ENCODE results near the gene CES3. TPM values are rescaled to one million over a fixed set of nuclear protein-coding genes. Genes with fewer than 3 reads are reported as not detected.
"Not testable (repeated sequence)": the region's sequence is repeated elsewhere in the genome, so short reads cannot be mapped to it uniquely, and the experiment has no call there.

Gene CES3
- total and polyA plus RNA-seq, 7 experiments from 2014 or later, result 0.32 to 11.5 (median 0.77) TPM; not detected in 3

DNA sequence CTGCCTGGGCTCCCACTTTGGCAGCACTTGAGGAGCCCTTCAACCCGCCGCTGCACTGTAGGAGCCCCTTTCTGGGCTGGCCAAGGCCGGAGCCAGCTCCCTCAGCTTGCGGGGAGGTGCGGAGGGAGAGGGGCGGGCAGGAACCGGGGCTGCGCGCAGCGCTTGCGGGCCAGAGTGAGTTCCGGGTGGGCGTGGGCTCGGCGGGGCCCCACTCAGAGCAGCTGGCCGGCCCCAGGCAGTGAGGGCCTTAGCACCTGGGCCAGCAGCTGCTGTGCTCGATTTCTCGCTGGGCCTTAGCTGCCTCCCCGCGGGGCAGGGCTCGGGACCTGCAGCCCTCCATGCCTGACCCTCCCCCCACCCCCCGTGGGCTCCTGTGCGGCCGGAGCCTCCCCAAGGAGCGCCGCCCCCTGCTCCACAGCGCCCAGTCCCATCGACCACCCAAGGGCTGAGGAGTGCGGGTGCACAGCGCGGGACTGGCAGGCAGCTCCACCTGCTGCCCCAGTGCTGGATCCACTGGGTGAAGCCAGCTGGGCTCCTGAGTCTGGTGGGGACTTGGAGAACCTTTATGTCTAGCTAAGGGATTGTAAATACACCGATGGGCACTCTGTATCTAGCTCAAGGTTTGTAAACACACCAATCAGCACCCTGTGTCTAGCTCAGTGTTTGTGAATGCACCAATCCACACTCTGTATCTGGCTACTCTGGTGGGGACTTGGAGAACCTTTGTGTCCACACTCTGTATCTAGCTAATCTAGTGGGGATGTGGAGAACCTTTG is 13.3 kb downstream of the CES3 start:
- intact Hi-C loops (cut with micrococcal nuclease), result not testable (repeated sequence)

DNA sequence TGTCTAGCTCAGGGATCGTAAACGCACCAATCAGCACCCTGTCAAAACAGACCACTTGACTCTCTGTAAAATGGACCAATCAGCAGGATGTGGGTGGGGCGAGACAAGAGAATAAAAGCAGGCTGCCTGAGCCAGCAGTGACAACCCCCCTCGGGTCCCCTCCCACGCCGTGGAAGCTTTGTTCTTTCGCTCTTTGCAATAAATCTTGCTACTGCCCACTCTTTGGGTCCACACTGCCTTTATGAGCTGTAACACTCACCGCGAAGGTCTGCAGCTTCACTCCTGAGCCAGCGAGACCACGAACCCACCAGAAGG is 13.8 kb downstream of the CES3 start:
- POLR2A ChIA-PET, result interaction anchor here (0.9 to 1.9 kb wide), 2 partner anchors 53 to 210 kb away, joined by 3 to 5 read pairs; no protein-coding TSS in a partner anchor
- not testable (repeated sequence) for H3K9me3 ChIP-seq (ENCODE audit: control insufficient read depth in 2 of 3, low read length in 3 of 3); H3K27me3 ChIP-seq (ENCODE audit: control insufficient read depth in 2 of 2, insufficient read depth in 2 of 2, low read length in 2 of 2); H3K9me3 Mint-ChIP-seq; H3K4me1 ChIP-seq (ENCODE audit: control insufficient read depth in 2 of 2, insufficient read depth in 2 of 2, low read length in 2 of 2); H3K27ac ChIP-seq (ENCODE audit: low read depth, low read length); ATAC-seq; H3K36me3 Mint-ChIP-seq; H3K27me3 Mint-ChIP-seq; H3K36me3 ChIP-seq (ENCODE audit: control insufficient read depth in 2 of 3, insufficient read depth in 3 of 3, low read length in 3 of 3)
- Mint-ChIP-seq H3K27ac (peak overlapping the region in 3 of 9 donors; percentile 28 to 85 (median 51)), H3K4me1 (peaks cover 0 to 52% (median 5%) of the 10 kb centered on the region in 7 donors), H3K4me3 (peak overlapping the region; percentile 61 to 83 (median 76))
- intact Hi-C loops (cut with micrococcal nuclease), result loop anchor here in 1 of 2 donors (5.0 kb wide), 1 partner anchor 37 kb away; no protein-coding TSS in a partner anchor
- H3K4me3 ChIP-seq (ENCODE audit: low read length), result peak overlapping the region; percentile 30
- CTCF ChIA-PET, result interaction anchor here (0.6 to 1.2 kb wide), 3 partner anchors 31 to 171 kb away, joined by 3 to 4 read pairs (median 3); no protein-coding TSS in a partner anchor
- DNase-seq, result peak in 6 of 9 donors; percentile 17 to 48 (median 30)

More for the DNA sequence above, 13.3 kb downstream of the CES3 start:
- Mint-ChIP-seq H3K27ac (peak overlapping the region in 2 of 9 donors; percentile 28 to 85), H3K4me3 (peak overlapping the region in 8 of 10 donors; percentile 61 to 83 (median 79)), H3K4me1 (peaks cover 0 to 46% (median 5%) of the 10 kb centered on the region in 7 donors)
- not testable (repeated sequence) for H3K9me3 Mint-ChIP-seq; DNase-seq; ATAC-seq; H3K4me1 ChIP-seq (ENCODE audit: control insufficient read depth in 2 of 2, insufficient read depth in 2 of 2, low read length in 2 of 2); H3K27ac ChIP-seq (ENCODE audit: low read depth, low read length); H3K27me3 Mint-ChIP-seq; H3K27me3 ChIP-seq (ENCODE audit: control insufficient read depth in 2 of 2, insufficient read depth in 2 of 2, low read length in 2 of 2); H3K36me3 Mint-ChIP-seq; H3K36me3 ChIP-seq (ENCODE audit: control insufficient read depth in 2 of 3, insufficient read depth in 3 of 3, low read length in 3 of 3); H3K9me3 ChIP-seq (ENCODE audit: control insufficient read depth in 2 of 3, low read length in 3 of 3); H3K4me3 ChIP-seq (ENCODE audit: low read length)
- ChIA-PET POLR2A (interaction anchor here (1.9 kb wide), 1 partner anchor 54 kb away, joined by 5 read pairs; no protein-coding TSS in a partner anchor), CTCF (interaction anchor here (0.6 kb wide), 1 partner anchor 172 kb away, joined by 3 read pairs; no protein-coding TSS in a partner anchor)

DNA sequence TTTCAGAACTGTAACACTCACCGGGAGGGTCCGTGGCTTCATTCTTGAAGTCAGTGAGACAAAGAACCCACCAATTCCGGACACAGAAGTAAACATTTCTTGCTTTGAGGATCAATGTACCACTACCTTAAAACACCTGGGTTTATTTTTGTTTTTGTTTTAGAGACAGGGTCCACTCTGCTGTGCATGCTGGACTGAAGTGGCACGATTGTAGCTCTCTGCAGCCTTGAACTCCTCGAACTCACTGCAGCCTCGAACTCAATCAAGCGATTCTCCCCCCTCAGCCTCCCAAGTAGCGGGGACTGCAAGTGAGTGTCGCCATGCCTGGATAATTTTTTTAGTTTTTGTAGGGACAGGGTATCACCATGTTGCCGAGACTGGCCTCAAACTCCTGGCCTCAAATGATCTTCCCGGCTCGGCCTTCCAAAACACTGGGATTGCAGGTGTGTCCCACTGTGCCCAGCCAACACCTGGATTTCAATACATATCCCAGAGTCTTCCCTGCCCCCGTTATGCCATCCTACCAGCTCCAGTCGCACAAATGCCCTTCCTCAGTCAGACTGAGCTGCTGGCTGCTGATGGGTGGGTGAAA is 14.3 kb downstream of the CES3 start:
- Histone ChIP-seq H3K36me3 (ENCODE audit: control insufficient read depth in 2 of 3, insufficient read depth in 3 of 3, low read length in 3 of 3) (no peaks in the 10 kb centered on the region), H3K9me3 (ENCODE audit: control insufficient read depth in 2 of 3, low read length in 3 of 3) (no peaks in the 10 kb centered on the region), H3K4me1 (ENCODE audit: control insufficient read depth in 2 of 2, insufficient read depth in 2 of 2, low read length in 2 of 2) (no peaks in the 10 kb centered on the region), H3K27ac (ENCODE audit: low read depth, low read length) (no peak overlapping the region), H3K27me3 (ENCODE audit: control insufficient read depth in 2 of 2, insufficient read depth in 2 of 2, low read length in 2 of 2) (no peaks in the 10 kb centered on the region), H3K4me3 (ENCODE audit: low read length) (peak overlapping the region; percentile 30)
- Mint-ChIP-seq H3K27me3 (peaks cover 0 to 3% (median 0%) of the 10 kb centered on the region in 5 donors), H3K36me3 (peaks cover 0 to 5% (median 0%) of the 10 kb centered on the region in 5 donors), H3K27ac (peak overlapping the region in 2 of 9 donors; percentile 51 to 85), H3K4me3 (peak overlapping the region in 9 of 10 donors; percentile 61 to 83 (median 78)), H3K4me1 (peaks cover 0 to 52% (median 5%) of the 10 kb centered on the region in 7 donors), H3K9me3 (no peaks in the 10 kb centered on the region)
- ChIA-PET POLR2A (interaction anchor here (0.9 to 1.9 kb wide), 2 partner anchors 53 to 210 kb away, joined by 3 to 5 read pairs; no protein-coding TSS in a partner anchor), CTCF (interaction anchor here (0.7 to 1.2 kb wide), 7 partner anchors 10 to 424 kb away, joined by 3 to 4 read pairs (median 3); no protein-coding TSS in a partner anchor)
- intact Hi-C loops (cut with micrococcal nuclease), result loop anchor here in 1 of 2 donors (5.0 kb wide), 1 partner anchor 37 kb away; no protein-coding TSS in a partner anchor
- DNase-seq (no peak), ATAC-seq (no peak)

DNA sequence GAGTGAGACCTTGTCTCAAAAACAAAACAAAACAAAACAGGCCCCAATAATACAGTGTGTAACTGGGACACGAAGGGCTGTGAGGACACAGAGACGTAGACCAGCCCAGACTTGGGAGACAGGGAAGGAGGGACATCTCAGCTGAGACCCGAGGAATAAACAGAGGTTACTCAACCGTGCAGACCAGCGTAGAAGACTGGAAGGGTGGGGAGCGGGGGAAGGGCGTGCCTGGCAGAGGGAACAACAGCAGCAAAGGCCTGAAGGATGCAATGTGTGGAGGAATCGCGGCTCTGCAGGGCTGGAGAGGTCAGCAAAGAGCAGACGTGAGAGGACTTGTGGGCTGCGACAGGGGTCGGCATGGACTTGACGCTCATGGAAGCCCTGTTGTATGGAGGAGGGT is 15.7 kb downstream of the CES3 start:
- Histone ChIP-seq H3K9me3 (ENCODE audit: control insufficient read depth in 2 of 3, low read length in 3 of 3) (no peaks in the 10 kb centered on the region), H3K4me1 (ENCODE audit: control insufficient read depth in 2 of 2, insufficient read depth in 2 of 2, low read length in 2 of 2) (no peaks in the 10 kb centered on the region), H3K27ac (ENCODE audit: low read depth, low read length) (no peak overlapping the region), H3K27me3 (ENCODE audit: control insufficient read depth in 2 of 2, insufficient read depth in 2 of 2, low read length in 2 of 2) (no peaks in the 10 kb centered on the region), H3K36me3 (ENCODE audit: control insufficient read depth in 2 of 3, insufficient read depth in 3 of 3, low read length in 3 of 3) (no peaks in the 10 kb centered on the region), H3K4me3 (ENCODE audit: low read length) (no peak overlapping the region)
- ATAC-seq (no peak), DNase-seq (no peak)
- H3K4me3 Mint-ChIP-seq, result peak overlapping the region in 1 of 10 donors; percentile 24
- H3K36me3 Mint-ChIP-seq, result peaks cover 0 to 9% (median 0%) of the 10 kb centered on the region in 5 donors
- H3K27ac Mint-ChIP-seq, result peak overlapping the region in 2 of 9 donors; percentile 12 to 86
- CTCF ChIA-PET, result no interaction called here
- POLR2A ChIA-PET, result interaction anchor here (1.9 kb wide), 1 partner anchor 51 kb away, joined by 5 read pairs; no protein-coding TSS in a partner anchor
- H3K27me3 Mint-ChIP-seq, result peaks cover 0 to 3% (median 0%) of the 10 kb centered on the region in 5 donors
- no peaks in the 10 kb centered on the region for H3K9me3 Mint-ChIP-seq
- intact Hi-C loops (cut with micrococcal nuclease), result loop anchor here (1.0 to 5.0 kb wide), 13 partner anchors 22 to 490 kb away; partner anchors contain the start of genes FBXL8 (in 1 of the 2), PHAF1 (in 1 of the 2), TRADD (in 1 of the 2) and ZDHHC1 (in 1 of the 2)
- peaks cover 0 to 61% (median 5%) of the 10 kb centered on the region in 7 donors for H3K4me1 Mint-ChIP-seq

DNA sequence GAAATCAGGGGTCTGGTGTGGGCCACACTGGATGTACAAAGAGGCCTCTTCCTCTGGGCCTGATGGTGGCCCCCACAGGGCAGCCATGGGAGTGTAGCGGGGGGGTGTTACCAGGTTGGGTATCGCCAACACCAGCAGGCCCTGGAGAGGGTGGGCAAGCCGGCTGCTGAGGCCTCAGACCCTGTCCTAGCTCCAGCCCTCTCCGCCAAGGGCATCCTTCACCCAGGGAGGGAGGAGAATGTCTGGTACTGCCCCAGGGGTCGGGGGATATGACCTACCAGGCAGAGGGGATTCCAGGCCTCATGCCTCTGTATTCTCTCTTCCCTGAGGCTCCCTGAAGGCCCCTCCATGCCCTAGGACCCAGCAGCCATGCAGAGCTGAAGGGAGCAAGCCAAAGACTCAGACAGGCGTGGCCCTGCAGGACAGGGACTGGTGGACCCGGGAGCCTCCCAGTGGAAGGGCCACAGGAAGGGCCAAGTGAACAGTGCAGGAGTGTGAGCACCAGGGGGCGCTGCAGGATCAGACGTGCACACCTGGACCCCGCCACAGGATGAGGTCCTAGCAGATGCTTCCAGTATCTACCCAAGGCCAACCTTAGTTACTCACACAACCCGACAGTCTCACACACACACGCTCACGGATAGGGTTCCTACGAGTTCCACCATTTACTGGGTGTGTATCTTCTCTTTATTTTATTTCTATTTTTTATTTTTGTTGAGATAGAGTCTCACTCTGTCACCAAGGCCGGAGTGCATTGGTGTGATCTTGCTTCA is 16.5 kb downstream of the CES3 start:
- Histone ChIP-seq H3K4me1 (ENCODE audit: control insufficient read depth in 2 of 2, insufficient read depth in 2 of 2, low read length in 2 of 2) (no peaks in the 10 kb centered on the region), H3K27me3 (ENCODE audit: control insufficient read depth in 2 of 2, insufficient read depth in 2 of 2, low read length in 2 of 2) (no peaks in the 10 kb centered on the region), H3K36me3 (ENCODE audit: control insufficient read depth in 2 of 3, insufficient read depth in 3 of 3, low read length in 3 of 3) (no peaks in the 10 kb centered on the region), H3K4me3 (ENCODE audit: low read length) (no peak overlapping the region), H3K9me3 (ENCODE audit: control insufficient read depth in 2 of 3, low read length in 3 of 3) (no peaks in the 10 kb centered on the region), H3K27ac (ENCODE audit: low read depth, low read length) (no peak overlapping the region)
- Mint-ChIP-seq H3K27me3 (peaks cover 0 to 3% (median 0%) of the 10 kb centered on the region in 5 donors), H3K36me3 (peaks cover 0 to 15% (median 0%) of the 10 kb centered on the region in 5 donors), H3K27ac (peak overlapping the region in 2 of 9 donors; percentile 42 to 86), H3K4me3 (peak overlapping the region in 1 of 10 donors; percentile 12), H3K4me1 (peaks cover 4 to 69% (median 11%) of the 10 kb centered on the region in 7 donors), H3K9me3 (no peaks in the 10 kb centered on the region)
- DNase-seq (peak; percentile 69 to 92 (median 82)), ATAC-seq (peak; percentile 99)
- POLR2A ChIA-PET, result interaction anchor here (1.0 kb wide), 1 partner anchor 177 kb away, joined by 3 read pairs; no protein-coding TSS in a partner anchor
- intact Hi-C loops (cut with micrococcal nuclease), result loop anchor here (1.0 to 5.0 kb wide), 13 partner anchors 23 to 489 kb away; partner anchors contain the start of genes FBXL8 (in 1 of the 2), PHAF1 (in 1 of the 2), TRADD (in 1 of the 2) and ZDHHC1 (in 1 of the 2)
- CTCF ChIA-PET, result interaction anchor here (0.7 to 1.9 kb wide), 8 partner anchors 10 to 210 kb away, joined by 3 to 11 read pairs (median 3); no protein-coding TSS in a partner anchor
